GM19240 (cell line): ENCODE measurements around the gene PTPRM.

Experiments
- DNase-seq: peaks from one replicate; pipeline ENCODE4 v3.0.0; 2011; ENCODE audit warnings: low spot score; ENCODE audit not compliant: insufficient read length

The PTPRM gene

DNA sequence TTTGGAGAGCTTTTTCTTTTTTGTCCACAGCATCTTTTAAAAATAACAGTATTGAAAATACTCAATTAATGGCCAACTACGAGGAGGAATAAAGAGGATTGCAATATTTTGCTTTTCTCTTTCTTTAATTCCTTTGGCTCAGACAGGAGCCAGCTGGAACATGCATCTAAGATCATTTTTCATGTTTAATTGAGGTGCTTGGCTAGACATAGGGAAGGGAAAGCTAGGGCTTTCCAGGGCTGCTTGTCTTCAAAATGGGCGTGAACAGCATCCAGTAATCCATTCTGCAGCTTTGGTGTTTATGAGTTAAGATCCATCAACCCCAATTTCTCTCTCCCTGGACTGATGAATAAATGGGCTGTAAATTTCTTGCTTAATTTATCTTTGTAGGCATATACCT is 323.0 kb downstream of the PTPRM start:
- DNase-seq = no peak

DNA sequence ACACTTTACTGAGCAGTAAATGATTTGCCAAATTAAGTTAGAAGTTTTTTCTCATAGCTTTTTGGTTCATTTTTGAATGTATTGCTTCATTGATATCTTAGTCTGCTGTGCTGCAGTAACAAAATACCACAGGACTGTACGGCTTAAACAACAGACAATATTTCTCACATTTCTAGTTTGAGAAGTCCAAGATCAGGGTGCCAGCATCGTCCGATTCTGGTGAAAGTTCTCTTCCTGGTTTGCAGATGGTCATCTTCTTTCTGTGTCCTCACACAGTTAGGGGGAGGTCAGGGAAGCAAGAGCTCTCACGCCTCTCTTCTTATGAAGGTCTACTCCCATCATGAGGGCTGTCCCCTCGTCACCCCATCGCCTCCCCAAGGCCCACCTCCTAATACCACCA is 325.4 kb downstream of the PTPRM start:
- DNase-seq = no peak

DNA sequence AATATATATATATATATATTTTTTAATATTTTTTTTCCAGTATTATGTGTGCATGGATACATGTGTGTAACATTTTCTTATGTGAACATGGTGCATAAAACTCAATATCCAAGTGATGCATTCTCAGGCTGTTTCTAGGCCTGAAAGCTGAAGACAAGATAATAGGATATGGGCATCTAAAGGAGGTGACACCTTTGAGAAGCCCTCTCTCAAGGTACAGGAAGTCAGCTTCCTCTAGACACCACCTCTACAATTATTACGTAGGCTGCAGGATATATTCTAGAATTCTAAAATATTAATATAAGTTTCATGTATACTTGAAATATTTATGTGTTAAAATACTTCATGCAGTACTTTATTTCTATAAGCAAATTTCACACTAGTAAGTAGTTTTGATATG is 327.5 kb downstream of the PTPRM start:
- no peak for DNase-seq

DNA sequence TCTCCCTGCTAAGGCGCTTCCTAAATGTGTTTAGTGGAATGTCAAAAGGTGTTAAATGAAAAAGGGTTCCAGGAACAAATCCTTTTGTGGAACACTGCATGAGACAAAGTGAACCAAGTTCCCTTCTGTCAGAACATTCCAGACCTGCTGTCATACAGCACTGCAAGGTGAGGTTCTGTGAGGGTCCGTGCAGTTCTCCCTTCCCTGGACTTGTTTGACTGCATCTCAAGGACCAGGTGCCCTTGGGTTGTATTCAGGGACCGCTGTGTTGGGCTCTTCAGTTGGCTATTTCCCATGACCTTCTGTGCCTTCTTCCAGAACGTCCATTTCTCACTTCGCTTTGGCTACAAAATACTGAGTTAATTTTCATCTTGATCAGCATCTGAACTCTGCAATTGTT is 328.2 kb downstream of the PTPRM start:
- DNase-seq = no peak

DNA sequence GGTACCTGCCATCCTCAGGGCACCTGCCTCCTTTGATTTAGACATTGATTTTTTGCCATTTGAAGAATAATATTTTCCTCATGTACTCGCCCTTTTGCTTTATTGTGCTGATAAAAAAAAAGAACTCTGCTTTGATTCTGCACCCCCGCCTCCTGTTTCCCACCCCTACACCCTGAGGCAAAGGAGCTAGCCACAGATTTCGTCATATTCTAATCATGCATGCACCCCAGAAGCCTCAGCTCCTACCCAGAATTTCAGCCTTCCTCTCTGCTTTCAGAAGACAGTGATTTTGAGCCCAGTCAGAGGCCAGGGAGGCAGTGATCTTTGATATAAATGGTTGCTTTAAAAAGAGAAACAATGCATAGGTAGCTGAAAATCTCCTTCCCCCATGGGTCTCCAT is 329.0 kb downstream of the PTPRM start:
- no peak for DNase-seq

DNA sequence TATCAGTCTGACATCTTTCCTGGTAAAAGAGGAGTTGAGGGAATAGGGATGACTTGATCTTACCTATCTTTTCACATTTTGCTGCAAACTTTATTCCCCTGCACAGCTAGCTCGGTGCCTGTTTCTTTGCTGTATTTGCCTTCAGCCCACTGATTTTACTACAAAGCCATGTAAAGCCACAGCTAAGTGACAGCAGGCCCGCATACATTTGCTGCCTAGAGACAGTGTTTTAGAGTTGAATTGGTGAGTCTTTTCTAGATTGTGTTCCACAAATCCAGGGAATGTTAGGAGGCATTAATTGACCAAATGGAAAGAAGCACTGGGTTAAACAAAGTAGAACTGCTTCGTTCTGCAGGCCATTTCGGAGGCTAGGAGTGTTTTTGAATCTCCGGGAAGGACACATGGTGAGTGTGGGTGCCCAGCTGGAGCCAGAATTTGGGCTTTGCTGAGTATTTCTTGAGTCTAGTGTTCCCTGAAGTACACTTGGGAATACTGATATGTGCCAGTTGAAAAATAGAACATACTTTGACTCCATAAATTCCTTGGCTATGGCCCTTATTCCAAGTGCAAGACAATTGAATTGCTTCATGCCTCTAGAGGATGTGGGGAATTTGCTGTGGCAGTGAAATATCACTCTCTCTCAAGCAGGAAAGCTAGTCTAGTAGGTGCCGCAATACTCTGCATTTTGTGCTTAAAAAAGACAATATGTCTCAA is 329.8 kb downstream of the PTPRM start:
- no peak for DNase-seq

DNA sequence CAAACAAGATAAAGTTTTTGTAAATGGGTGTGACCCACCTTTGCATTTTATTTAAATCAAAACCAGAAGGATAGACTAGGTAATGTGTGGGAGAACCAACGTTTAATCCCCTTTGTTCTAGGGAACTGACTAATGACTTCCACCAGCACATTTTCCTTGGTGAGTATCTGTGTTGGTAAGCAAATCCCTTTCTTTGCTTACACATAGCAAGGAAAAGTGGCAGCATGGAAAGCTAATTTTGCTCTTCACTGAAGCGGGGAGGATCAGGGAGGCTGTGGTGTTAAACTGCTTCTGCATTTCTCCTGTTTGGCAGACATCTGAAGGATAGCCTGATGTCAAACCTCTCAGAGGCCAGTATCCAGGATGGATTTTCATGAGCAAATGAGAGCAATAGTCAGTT is 331.1 kb downstream of the PTPRM start:
- DNase-seq = no peak

DNA sequence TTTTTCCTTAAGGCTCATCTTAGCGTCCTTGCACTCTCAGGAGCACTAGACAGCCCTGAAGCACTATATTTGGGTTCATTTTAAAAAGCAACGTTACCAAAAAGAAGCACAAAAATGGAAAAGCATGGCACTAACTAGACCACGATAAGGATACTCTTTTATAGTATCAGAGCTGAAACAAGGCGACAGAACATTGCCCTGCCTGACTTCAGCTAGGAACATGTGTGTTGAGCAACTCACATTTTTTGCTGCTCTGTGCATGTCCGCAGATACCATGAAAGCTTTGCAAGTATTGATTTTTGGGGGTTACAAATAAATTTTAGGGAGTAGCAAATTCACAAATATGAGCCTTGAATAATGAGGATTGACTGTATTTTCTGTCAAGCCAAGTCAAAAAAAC is 332.0 kb downstream of the PTPRM start:
- DNase-seq = no peak

DNA sequence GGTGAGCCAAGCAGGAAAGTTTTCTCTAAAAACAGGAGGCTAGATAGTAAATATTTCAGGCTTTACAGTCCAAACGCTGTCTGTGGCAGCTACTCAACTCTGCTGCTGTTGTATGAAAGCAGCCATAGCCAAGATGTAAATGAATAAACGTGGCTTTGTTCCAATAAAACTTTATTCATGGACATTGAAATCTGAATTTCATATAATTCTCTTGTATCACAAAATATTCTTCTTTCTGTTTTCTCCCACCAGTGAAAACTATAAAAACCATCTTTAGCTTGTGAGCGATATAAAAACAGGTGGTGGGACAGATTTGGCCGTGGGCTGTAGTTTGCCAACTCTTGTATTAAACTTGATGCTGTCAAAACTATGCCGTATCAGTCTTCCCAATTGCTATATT is 333.0 kb downstream of the PTPRM start:
- no peak for DNase-seq

DNA sequence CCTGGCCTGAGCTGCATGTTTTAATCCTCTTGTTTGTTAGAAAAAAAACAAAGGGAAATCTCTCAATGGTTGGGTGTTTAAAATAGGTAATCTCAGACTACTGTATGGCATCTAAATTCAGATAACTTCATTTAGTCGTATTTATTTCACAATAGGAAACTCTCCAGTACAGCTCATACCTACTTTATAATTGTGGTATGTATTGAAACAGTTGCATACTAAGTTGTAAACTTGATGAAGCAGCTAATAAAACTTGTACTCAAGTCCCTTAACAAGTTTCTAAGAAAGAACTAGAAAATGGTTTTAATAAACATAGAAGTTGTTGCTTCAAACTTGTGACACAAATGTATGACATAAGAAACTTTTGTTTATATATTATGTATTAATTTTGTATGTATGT is 334.5 kb downstream of the PTPRM start:
- DNase-seq = no peak

DNA sequence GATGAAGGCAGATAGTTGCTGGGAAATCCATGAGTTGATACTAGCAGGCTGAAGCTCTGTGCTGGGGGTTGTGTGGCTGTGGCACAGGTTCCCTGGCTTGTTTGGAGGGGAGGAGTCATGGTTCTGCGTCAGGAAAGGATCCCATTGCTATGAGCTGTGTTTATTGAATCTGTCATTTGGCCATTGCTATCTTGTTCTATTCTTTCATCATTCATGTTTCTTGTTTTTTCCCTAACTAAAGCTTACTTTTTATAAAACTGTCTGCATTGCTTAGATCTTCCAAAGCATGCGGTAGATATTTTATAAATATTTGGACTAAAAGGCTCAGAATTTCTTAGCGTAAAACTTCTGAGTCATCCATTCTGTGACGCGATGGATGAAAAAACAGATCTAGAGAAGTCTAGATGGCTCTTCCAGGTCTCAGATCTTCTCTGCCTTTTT is 335.3 kb downstream of the PTPRM start:
- no peak for DNase-seq

DNA sequence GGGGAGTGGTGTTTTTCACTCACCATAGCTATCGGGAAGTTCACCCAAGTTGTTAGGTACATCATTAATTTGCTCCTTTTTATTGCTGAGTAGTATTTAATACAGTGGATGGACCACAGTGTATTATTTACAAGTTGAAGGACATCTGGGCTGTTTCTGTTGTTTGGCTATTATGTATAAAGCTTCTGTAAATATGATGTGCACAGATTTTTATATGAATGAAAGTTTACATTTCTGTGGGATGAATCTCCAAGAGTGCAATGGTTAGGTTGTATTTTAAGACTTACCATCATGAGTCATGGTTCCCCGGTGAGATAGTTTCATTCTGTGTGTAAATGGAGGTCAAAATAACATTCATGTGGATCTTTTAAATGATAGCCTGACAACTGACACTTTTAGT is 337.4 kb downstream of the PTPRM start:
- no peak for DNase-seq

DNA sequence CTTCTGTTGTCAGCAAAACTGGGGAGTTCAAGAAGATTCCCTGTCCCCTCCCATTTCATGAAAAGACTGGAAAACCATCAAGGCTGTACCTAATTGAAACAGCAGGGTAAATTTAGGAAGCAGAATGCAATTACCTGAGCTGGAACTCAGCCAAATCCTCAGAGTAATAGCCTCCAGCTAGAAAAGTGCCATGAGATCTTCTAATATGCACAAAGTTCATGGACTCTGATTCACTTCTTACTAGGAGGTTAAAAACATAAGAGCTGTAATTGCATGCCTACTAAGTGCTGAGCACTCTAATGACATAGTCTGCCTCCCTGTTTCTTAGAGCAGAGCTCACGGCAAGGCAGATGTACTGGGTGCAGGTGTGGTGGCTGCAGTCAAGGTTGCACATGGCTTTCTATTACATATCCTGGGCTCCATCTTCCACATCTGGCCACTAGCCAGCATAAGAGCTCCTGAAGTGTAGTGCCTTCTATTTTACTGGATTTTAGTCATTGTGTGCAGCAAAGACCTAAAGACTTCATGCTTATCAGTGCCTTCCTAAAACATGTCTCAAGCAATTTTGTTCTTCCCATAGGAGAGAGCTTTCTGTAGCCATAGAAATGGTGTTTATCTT is 341.7 kb downstream of the PTPRM start:
- DNase-seq = no peak

DNA sequence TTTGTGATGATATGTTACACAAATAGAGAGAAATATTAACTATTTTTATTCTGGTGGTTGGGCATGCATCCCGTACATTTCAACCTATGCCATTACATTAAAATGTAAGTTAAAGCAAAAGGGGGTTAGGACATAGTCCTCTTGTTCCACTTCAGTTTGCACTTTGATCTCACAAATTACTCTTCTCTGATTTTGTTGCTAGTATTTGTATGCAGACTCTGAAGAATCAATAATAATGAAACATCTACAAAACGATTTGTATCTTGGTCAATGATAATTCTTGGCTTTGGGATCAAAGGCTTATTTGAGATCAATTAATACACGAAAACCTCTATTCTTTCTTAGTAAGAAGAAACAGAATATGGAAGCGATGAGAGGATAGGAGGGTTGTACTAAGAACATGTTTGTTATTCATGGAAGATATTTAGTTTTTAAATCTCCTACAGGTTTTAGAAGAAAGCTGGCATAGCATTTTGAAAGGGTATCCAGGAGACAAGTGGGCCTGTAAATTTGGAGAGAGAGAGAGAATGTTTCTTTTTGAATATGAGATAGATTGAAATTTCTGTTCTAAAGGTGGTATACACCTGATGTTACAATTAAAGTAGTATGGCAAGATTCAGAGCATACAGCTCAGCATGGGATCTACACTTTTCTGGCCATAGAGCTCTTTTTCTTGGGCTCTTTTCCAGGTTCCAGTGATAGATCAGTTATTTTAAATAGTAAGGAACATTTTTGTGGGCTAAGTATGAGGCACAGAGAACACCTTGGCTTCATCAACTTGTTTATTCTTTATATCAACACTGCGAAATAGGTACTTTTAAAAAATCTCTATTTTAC is 347.9 kb downstream of the PTPRM start:
- DNase-seq = no peak

DNA sequence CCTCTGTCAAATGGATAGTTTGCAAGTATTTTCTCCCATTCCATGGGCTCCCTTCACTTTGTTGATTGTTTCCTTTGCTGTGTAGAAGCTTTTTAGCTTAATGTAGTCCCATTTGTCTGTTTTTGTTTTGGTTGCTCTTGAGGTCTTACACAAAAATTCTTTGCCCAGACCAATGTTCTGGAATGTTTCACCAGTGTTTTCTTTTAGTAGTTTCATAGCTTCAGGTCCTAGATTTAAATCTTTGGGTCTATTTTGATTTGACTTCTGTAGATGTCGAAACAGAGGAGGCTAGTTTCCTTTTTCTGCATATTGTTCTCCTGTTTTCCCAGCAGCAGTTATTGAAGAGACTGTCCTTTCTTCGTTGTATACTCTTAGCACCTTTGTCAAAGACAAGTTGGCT is 351.6 kb downstream of the PTPRM start:
- DNase-seq = no peak

DNA sequence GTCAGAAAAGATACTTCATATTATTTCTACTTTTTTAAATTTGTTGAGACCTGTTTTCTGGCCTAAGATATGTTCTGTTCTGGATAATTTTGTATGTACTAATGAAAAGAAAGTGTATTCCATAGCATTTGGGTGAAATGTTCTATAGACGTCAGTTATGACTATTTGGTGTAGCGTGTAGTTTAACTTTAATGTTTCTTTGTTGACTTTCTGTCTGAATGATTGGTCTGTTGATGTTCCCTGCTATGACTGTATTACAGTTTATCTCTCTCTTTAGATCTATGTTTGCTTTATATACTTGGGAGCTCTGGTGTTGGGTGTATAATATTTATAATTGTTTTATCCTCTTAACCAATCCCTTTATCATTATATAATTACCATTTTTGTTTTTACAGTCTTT is 352.4 kb downstream of the PTPRM start:
- DNase-seq = no peak

DNA sequence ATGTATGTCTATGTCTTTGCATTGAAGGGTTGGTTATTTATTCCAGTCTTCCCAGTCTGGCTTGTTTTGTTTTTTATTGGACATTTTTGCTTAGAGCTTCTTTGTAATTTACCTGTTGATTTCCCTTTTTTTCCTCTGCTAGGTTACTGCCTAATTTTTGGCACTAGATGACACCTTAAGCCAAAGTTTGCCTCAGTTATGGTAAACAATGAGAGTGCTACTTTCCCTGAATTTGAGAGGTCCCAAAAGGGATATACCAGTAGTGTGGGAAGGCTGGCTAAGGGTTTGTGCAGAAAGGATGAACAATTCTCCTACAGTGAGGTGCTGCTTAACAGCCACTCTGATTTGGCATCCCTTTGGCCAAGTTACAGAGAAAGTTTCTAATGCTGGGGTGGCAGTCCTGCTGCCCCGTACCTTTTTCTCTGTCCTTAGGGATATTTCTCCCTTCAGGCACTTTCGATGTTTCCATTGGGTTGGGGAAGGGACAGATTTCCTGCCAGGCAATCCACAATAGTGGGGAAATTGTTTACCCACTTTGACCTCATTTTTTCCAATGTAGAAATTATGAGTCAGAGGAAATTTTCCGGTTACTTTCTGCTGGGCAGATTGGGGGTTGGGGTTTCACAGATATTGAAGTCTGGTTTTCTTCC is 354.9 kb downstream of the PTPRM start:
- no peak for DNase-seq

DNA sequence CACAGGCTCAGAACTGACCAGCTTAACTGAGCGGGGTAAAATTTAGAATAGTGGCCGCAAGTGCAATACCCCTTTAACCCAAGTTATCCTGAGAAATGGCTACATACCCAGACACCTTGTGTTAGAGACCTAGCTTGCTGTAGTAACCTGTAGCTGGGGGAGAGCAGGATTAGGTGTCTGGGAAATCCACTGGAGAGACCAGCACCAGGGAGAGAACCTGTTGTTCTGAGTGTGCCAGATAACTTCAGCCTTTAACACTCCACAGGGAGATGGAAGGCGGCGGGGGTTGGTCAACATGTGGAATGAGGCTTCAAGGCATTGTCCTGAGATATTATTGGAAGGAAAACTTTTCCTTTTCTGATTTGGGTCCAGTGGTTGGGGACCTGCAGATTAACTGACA is 356.0 kb downstream of the PTPRM start:
- no peak for DNase-seq

DNA sequence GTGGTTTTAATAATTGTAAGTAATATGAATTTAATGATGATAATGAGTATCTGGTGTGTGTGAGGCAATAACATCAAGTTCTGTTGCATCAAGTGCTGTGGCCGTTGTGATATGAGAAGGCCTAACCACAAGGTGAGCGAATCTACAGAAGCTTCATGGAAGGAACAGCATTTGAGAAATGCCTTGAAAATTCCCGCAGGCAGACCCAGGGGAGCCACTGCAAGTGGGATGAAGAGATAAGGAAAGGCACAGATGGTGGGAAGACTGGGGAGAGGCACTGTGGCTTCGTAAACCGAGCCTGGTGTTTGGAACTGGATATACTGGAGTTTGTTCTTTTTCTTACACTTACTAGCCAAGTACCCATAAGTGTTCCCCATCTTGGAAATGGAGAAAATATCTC is 357.5 kb downstream of the PTPRM start:
- no peak for DNase-seq

DNA sequence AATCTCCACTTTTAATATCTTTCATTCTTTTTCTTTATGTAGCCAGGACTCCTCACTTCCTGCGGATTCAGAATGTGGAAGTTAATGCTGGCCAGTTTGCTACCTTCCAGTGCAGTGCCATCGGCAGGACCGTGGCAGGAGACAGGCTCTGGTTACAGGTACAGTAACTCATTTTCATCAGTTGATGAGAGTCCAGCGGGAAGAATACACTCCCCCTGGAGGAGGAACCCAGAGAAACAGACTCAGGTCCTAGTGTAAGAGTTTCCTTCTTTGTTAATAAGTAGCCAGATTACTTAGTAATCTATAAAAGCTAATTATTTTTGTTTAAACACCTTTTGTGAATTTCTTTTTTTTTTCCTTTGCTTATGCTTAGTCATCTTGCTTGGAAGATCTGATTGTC is 359.4 kb downstream of the PTPRM start:
- no peak for DNase-seq

DNA sequence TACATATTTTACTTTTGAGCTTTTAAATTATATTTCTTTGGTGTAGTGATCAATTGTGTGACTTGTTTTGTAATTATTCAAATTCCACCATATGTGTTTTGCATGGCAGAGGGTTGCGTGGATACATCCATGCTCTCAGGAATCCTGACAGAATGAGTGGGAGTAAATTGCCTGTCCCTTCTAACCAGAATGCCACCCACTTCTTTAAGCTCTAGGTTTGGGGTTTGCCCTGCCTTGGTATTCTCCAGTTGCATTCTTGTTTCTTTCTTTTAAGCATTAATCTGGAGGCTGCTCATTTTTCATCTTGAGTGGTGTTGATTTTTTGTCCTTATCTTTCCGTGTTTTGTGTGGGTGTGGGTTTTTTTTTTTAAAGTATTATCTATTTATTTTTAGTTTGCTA is 360.0 kb downstream of the PTPRM start:
- DNase-seq = no peak

DNA sequence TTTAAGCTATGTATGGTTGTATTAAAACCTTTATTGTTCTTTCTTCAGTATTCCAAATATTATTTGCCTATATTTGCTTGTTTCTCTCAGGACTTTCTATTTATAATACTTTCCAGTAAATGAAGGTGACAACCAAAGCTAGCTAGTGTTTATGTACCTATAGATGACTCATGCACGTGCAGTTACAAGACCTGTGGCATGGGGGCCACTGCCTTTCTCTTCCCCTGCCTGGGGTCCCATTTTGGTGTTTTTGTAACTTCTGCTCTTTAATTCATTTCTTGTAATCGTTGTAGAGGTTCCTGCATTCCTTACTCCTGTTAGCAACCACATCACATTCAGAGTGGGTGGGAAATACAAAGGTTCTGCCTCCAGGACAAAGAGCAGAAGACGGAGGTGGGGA is 364.6 kb downstream of the PTPRM start:
- DNase-seq = no peak
